Mesenchymal stem cell (in vitro differentiated cells and primary cell): ENCODE measurements around the gene UNC5C.

ENCODE experiments used
- DNase-seq: peaks from one replicate; pipeline ENCODE4 v3.0.0-alpha.2; 2013
- H2AFZ ChIP-seq: one replicate; pipeline ENCODE4 v1.6.1; 2013; ENCODE audit warnings: low read depth, mild to moderate bottlenecking, control low read depth, inconsistent platforms, low read length, moderate library complexity
- H2AK5ac ChIP-seq: 2 replicates; pipeline ENCODE4 v1.6.1; 2013; ENCODE audit warnings: low read length, moderate library complexity, mild to moderate bottlenecking, inconsistent platforms; ENCODE audit not compliant: severe bottlenecking
- H2BK120ac ChIP-seq: one replicate; pipeline ENCODE4 v1.6.1; 2013; ENCODE audit warnings: low read depth, mild to moderate bottlenecking, inconsistent platforms, low read length, moderate library complexity
- H2BK12ac ChIP-seq, 2 experiments: one replicate each; pipeline ENCODE4 v1.6.1; 2013; ENCODE audit warnings: inconsistent platforms in 2 of 2, low read length in 2 of 2, mild to moderate bottlenecking in 2 of 2, moderate library complexity in 2 of 2, control low read depth in 1 of 2
- H2BK15ac ChIP-seq: one replicate; pipeline ENCODE4 v1.6.1; 2013; ENCODE audit warnings: mild to moderate bottlenecking, low read depth, inconsistent platforms; ENCODE audit not compliant: poor library complexity, severe bottlenecking
- H2BK5ac ChIP-seq: 2 replicates; pipeline ENCODE4 v1.6.1; 2013; ENCODE audit warnings: low read depth, mild to moderate bottlenecking, low read length, control low read depth, inconsistent platforms; ENCODE audit not compliant: poor library complexity, severe bottlenecking
- H3K14ac ChIP-seq, 2 experiments: one replicate each; pipeline ENCODE4 v1.6.1; 2013; ENCODE audit warnings: inconsistent platforms in 2 of 2, low read length in 2 of 2, control low read depth in 1 of 2, mild to moderate bottlenecking in 1 of 2, moderate library complexity in 1 of 2
- H3K18ac ChIP-seq, 2 experiments: one replicate each; pipeline ENCODE4 v1.6.1; 2013; ENCODE audit warnings: inconsistent platforms in 2 of 2, low read length in 2 of 2, control low read depth in 1 of 2, low read depth in 1 of 2, mild to moderate bottlenecking in 1 of 2
- H3K23ac ChIP-seq, 2 experiments: one replicate each; pipeline ENCODE4 v1.6.1; 2013; ENCODE audit warnings: inconsistent platforms in 2 of 2, low read length in 2 of 2, mild to moderate bottlenecking in 2 of 2, moderate library complexity in 2 of 2, control low read depth in 1 of 2
- H3K27ac ChIP-seq: 2 replicates; pipeline ENCODE4 v1.5.1; 2013; ENCODE audit warnings: mild to moderate bottlenecking, moderate library complexity, low read length, control low read depth, inconsistent platforms; ENCODE audit not compliant: poor library complexity, severe bottlenecking
- H3K27me3 ChIP-seq, 2 experiments: 2 replicates each; pipeline versions ENCODE4 v1.6.1 to v1.7.0; 2013; ENCODE audit warnings: low read length in 2 of 2, mild to moderate bottlenecking in 2 of 2, moderate library complexity in 2 of 2, control low read depth in 1 of 2, inconsistent platforms in 1 of 2; ENCODE audit not compliant: control insufficient read depth in 1 of 2, insufficient read depth in 1 of 2
- H3K36me3 ChIP-seq, 2 experiments: 2 replicates each; pipeline versions ENCODE4 v1.6.1 to v1.7.0; 2013; ENCODE audit warnings: low read length in 2 of 2, control low read depth in 1 of 2, inconsistent platforms in 1 of 2, low read depth in 1 of 2, mild to moderate bottlenecking in 1 of 2; ENCODE audit not compliant: insufficient read depth in 2 of 2, control insufficient read depth in 1 of 2
- H3K4ac ChIP-seq, 2 experiments: one replicate each; pipeline ENCODE4 v1.6.1; 2013; ENCODE audit warnings: inconsistent platforms in 2 of 2, low read length in 2 of 2, mild to moderate bottlenecking in 2 of 2, moderate library complexity in 2 of 2, control low read depth in 1 of 2, low read depth in 1 of 2
- H3K4me1 ChIP-seq: 2 replicates; pipeline ENCODE4 v1.6.1; 2013; ENCODE audit warnings: low read depth, low read length, control low read depth; ENCODE audit not compliant: control insufficient read depth, insufficient read depth
- H3K4me2 ChIP-seq: 2 replicates; pipeline ENCODE4 v1.6.1; 2013; ENCODE audit warnings: low read length, mild to moderate bottlenecking, inconsistent platforms; ENCODE audit not compliant: poor library complexity, severe bottlenecking
- H3K4me3 ChIP-seq, 2 experiments: 2 replicates each; pipeline versions ENCODE4 v1.5.1 to v1.7.0; 2013; ENCODE audit warnings: low read length in 2 of 2, mild to moderate bottlenecking in 2 of 2, control low read depth in 1 of 2, low read depth in 1 of 2; ENCODE audit not compliant: insufficient read depth in 1 of 2
- H3K79me1 ChIP-seq: replicated peaks from 2 replicates; pipeline ENCODE4 v1.6.1; 2013; ENCODE audit warnings: mild to moderate bottlenecking, control low read depth, low read length, inconsistent platforms; ENCODE audit not compliant: poor library complexity, severe bottlenecking
- H3K9ac ChIP-seq: 2 replicates; pipeline ENCODE4 v1.7.0; 2013; ENCODE audit warnings: mild to moderate bottlenecking, low read length, moderate library complexity
- H3K9me3 ChIP-seq: 2 replicates; pipeline ENCODE4 v1.7.0; 2013; ENCODE audit warnings: mild to moderate bottlenecking, low read length; ENCODE audit not compliant: control insufficient read depth
- H4K8ac ChIP-seq: one replicate; pipeline ENCODE4 v1.6.1; 2013; ENCODE audit warnings: inconsistent platforms, mild to moderate bottlenecking, low read length, moderate library complexity
- H4K91ac ChIP-seq: one replicate; pipeline ENCODE4 v1.6.1; 2013; ENCODE audit warnings: mild to moderate bottlenecking, low read length, inconsistent platforms
- WGBS: methylation state at CpG from one replicate; pipeline ENCODE4 v1.1.7; 2013; ENCODE audit warnings: mixed read lengths; 5-methylcytosine and 5-hydroxymethylcytosine counted together

The UNC5C gene

DNA sequence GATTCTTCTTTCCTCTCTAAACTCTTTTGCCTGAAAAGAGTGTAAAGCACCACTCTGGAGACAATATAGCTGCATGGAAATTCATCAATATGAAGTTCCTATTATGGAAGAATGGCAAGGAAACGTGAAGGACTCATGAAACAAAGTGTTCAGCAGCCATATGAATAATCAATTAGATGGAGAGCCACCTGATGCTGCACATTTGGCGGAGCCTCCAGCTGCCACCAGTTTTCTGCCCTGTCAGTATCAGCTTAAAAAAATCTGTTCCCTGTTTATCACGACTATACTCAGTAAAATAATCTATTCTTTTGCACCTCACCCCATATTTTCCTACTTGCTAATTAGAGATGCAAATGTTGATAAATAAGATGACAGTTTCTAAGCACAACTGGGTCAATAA lies 276.0 kb downstream of the UNC5C start:
- no peaks in the 10 kb centered on the region for H3K79me1 ChIP-seq
- peaks cover 3% of the 10 kb centered on the region for H3K4me1 ChIP-seq
- no peak for DNase-seq
- no peak overlapping the region for H3K9ac ChIP-seq
- no peak overlapping the region for H4K91ac ChIP-seq
- H2BK15ac ChIP-seq: no peak overlapping the region
- H3K9me3 ChIP-seq: no peaks in the 10 kb centered on the region
- no peak overlapping the region for H2AFZ ChIP-seq
- no peak overlapping the region for H3K4me3 ChIP-seq
- no peak overlapping the region for H3K23ac ChIP-seq
- no peak overlapping the region for H3K27ac ChIP-seq
- 97% methylated on average over 2 of the region's 3 CpGs for WGBS
- no peaks in the 10 kb centered on the region for H3K36me3 ChIP-seq
- H2BK12ac ChIP-seq: no peak overlapping the region
- no peak overlapping the region for H3K4me2 ChIP-seq
- H2AK5ac ChIP-seq: no peak overlapping the region
- H3K4ac ChIP-seq: no peak overlapping the region
- H2BK120ac ChIP-seq: no peak overlapping the region
- no peaks in the 10 kb centered on the region for H3K27me3 ChIP-seq
- no peak overlapping the region for H3K14ac ChIP-seq
- no peak overlapping the region for H4K8ac ChIP-seq
- H3K18ac ChIP-seq: no peak overlapping the region
- H2BK5ac ChIP-seq: no peak overlapping the region

DNA sequence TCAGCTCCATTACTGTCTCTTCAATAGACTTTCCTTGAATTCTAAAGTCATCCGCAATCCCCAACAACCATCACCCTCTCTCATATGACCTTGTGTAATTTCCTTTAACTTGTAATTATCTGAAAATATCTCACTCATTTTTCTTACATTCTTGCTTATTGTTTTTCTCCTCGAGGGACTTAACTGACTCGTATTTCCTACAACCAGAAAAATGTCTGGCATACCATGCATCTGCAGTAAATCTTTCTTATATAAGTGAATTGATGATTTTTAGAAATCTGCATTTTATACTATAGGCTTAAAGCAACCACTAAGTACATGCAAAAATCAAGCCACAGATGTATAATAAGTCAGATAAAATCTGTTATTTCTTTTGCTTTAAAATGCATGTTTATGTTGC lies 276.7 kb downstream of the UNC5C start:
- no peak overlapping the region for H2BK15ac ChIP-seq
- H3K36me3 ChIP-seq: no peaks in the 10 kb centered on the region
- H4K91ac ChIP-seq: no peak overlapping the region
- H3K9ac ChIP-seq: no peak overlapping the region
- H3K79me1 ChIP-seq: no peaks in the 10 kb centered on the region
- H3K4ac ChIP-seq: no peak overlapping the region
- H3K4me3 ChIP-seq: no peak overlapping the region
- no peaks in the 10 kb centered on the region for H3K9me3 ChIP-seq
- H2BK5ac ChIP-seq: no peak overlapping the region
- H3K4me2 ChIP-seq: no peak overlapping the region
- H3K23ac ChIP-seq: no peak overlapping the region
- no peak overlapping the region for H4K8ac ChIP-seq
- H3K18ac ChIP-seq: no peak overlapping the region
- H2BK120ac ChIP-seq: no peak overlapping the region
- H3K14ac ChIP-seq: no peak overlapping the region
- no peak overlapping the region for H2BK12ac ChIP-seq
- H3K27me3 ChIP-seq: no peaks in the 10 kb centered on the region
- H3K27ac ChIP-seq: no peak overlapping the region
- H2AFZ ChIP-seq: no peak overlapping the region
- H3K4me1 ChIP-seq: peaks cover 3% of the 10 kb centered on the region
- no peak for DNase-seq
- no peak overlapping the region for H2AK5ac ChIP-seq
- whole genome bisulfite sequencing: 100% methylated on average over 1 of the region's 3 CpGs

DNA sequence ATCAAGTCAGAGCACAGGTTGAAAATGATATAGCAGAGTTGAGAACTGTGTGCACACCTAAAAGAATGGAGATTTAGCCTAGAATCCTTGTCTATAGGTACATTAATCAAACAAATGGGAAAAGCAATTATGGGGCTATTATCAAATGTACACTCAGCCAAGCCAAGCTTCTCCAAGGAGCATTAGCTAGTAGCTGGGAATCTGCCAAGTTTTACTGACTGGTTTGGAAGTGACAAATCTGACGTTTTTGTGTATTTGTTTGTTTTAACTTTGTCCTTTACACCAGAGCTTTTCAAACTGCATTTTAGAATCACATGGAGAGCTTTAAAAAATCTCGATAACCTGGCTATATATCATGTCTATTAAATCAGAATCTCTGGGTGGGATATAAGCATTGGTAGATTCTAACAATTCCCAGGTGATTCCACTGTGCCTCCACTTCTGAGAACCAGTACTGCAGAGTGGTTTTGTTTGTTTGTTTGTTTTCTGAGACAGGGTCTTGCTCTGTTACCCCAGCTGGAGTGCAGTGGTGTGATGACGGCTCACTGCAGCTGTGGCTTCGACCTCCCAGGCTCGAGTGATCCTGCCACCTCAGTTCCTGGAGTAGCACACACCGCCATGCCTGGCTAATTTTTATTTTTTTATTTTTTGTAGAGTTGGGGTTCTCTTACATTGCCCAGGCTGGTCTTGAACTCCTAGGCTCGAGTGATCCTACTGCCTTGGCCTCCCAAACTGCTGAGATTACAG lies 279.8 kb downstream of the UNC5C start:
- no peaks in the 10 kb centered on the region for H3K27me3 ChIP-seq
- no peak overlapping the region for H3K14ac ChIP-seq
- no peak overlapping the region for H3K27ac ChIP-seq
- WGBS: 83% methylated on average over 5 of the region's 7 CpGs
- H3K79me1 ChIP-seq: no peaks in the 10 kb centered on the region
- no peak overlapping the region for H2BK15ac ChIP-seq
- no peak overlapping the region for H3K9ac ChIP-seq
- no peak overlapping the region for H3K4me3 ChIP-seq
- DNase-seq: peak; percentile 30
- no peak overlapping the region for H2BK5ac ChIP-seq
- no peak overlapping the region for H2AK5ac ChIP-seq
- H3K18ac ChIP-seq: no peak overlapping the region
- no peak overlapping the region for H3K23ac ChIP-seq
- H3K4ac ChIP-seq: no peak overlapping the region
- H2BK12ac ChIP-seq: no peak overlapping the region
- H3K4me1 ChIP-seq: peaks cover 3% of the 10 kb centered on the region
- no peak overlapping the region for H4K91ac ChIP-seq
- no peaks in the 10 kb centered on the region for H3K9me3 ChIP-seq
- H3K36me3 ChIP-seq: no peaks in the 10 kb centered on the region
- no peak overlapping the region for H4K8ac ChIP-seq
- no peak overlapping the region for H3K4me2 ChIP-seq
- H2BK120ac ChIP-seq: no peak overlapping the region
- H2AFZ ChIP-seq: no peak overlapping the region

GRCh38 chr4:95267081-95267480 lies 281.7 kb downstream of the UNC5C start:
- H3K23ac ChIP-seq: no peak overlapping the region
- H3K4me1 ChIP-seq: peaks cover 3% of the 10 kb centered on the region
- no peaks in the 10 kb centered on the region for H3K79me1 ChIP-seq
- H4K8ac ChIP-seq: no peak overlapping the region
- H3K9ac ChIP-seq: no peak overlapping the region
- no peak overlapping the region for H2BK12ac ChIP-seq
- no peak overlapping the region for H3K14ac ChIP-seq
- H3K4ac ChIP-seq: no peak overlapping the region
- no peak overlapping the region for H2BK5ac ChIP-seq
- H3K27me3 ChIP-seq: no peaks in the 10 kb centered on the region
- H3K36me3 ChIP-seq: no peaks in the 10 kb centered on the region
- DNase-seq: peak; percentile 62
- H2BK15ac ChIP-seq: no peak overlapping the region
- no peak overlapping the region for H2AFZ ChIP-seq
- H4K91ac ChIP-seq: no peak overlapping the region
- H3K9me3 ChIP-seq: no peaks in the 10 kb centered on the region
- no peak overlapping the region for H2BK120ac ChIP-seq
- H3K18ac ChIP-seq: no peak overlapping the region
- H3K4me2 ChIP-seq: no peak overlapping the region
- H3K27ac ChIP-seq: no peak overlapping the region
- no peak overlapping the region for H2AK5ac ChIP-seq
- no peak overlapping the region for H3K4me3 ChIP-seq
